ENCODE measurements around the gene AMOTL2.

Gene AMOTL2

GRCh38 chr3:134366221-134366927 lies 7.9 kb downstream of the AMOTL2 start:
- no peak for DNase-seq

- no peak for DNase-seq
Observed at GRCh38 chr3:134365766-134366065, 8.5 kb downstream of the AMOTL2 start.

DNA sequence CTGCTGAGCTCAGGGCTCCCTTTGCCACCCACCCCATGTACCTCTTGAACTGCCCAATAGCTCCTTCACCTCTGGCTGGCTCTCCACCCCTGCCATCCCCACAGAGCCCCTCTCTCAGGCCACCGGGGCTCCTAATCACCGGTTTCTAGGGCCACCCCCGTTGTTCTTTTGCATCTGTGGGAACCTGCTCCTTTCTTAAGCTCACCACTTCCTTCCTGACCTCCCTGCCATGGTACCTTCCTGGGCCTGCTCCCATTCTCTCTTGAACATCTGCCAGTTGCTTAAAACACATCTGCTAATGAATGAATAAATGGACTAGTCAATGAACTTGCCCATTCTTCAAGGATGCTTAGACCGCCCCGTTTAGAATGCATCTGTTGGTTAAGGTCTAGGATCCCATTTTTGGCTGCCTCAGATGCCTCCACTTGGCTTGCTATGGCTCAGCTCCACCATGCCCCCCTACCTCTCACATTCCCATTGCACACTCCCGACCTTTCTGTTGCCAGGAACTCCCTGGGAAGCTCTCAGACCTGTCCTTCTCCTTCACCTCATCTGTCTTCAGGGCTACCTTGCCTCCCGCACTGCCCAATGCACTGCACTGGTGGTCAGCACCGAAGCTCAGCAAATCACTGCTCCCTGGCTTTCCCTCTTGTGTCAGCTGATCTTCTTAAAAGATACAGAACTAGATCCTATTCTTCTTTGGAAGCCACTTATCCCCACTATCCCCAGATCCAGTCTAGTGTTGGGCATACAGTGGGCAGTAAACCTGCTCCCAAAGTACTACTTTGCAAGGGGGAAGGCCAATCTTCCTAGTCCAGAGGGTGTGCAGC lies 9.1 kb downstream of the AMOTL2 start:
- no peak for DNase-seq

- DNase-seq, result peak; percentile 100
Observed at GRCh38 chr3:134364061-134364935, 9.9 kb downstream of the AMOTL2 start.

DNA sequence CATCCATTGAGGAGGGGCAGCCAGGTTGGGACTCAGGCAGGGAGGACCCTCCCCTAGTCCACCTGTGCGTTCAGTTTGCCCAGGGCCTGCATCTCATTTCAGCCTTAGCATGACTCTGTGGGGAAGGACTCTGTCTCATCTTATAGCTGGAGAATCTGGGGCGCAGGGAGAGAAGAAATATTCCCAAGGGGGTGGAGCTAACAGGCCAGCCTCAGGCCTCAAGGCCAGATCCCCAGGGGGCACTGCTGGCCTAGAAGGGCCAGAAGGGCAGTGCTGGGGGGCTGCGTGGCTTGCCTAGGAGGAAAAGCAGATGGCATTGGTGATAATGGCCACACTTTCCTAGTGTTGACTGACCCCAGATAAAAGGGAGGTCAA lies 10.9 kb downstream of the AMOTL2 start:
- DNase-seq, result peak; percentile 38

- DNase-seq, result no peak
Observed at GRCh38 chr3:134362670-134363380, 11.4 kb downstream of the AMOTL2 start.

GRCh38 chr3:134362221-134362620 lies 12.0 kb downstream of the AMOTL2 start:
- DNase-seq, result no peak

GRCh38 chr3:134361162-134361835 lies 12.9 kb downstream of the AMOTL2 start:
- no peak for DNase-seq

DNA sequence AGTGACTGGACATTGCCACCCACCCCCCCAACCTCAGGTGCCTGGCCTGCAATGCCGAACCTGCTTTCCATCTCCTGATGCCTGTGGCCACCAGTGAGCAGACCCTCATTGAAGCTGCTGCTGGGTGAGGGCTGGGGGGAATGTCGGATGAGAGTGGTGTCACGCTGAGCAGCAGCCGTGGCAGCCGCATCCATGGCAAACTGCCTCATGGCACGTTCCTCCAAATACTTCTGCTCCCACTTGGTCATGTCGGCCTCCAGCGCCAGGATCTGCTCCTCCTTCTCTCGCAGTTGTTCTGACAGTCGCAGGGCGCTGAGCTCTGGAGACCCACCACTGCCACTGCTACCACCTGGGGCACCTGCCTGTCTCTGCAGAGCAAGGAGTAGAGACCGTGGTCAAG lies 14.2 kb downstream of the AMOTL2 start:
- DNase-seq, result no peak

GRCh38 chr3:134359121-134360010 lies 14.9 kb downstream of the AMOTL2 start:
- DNase-seq, result no peak

DNA sequence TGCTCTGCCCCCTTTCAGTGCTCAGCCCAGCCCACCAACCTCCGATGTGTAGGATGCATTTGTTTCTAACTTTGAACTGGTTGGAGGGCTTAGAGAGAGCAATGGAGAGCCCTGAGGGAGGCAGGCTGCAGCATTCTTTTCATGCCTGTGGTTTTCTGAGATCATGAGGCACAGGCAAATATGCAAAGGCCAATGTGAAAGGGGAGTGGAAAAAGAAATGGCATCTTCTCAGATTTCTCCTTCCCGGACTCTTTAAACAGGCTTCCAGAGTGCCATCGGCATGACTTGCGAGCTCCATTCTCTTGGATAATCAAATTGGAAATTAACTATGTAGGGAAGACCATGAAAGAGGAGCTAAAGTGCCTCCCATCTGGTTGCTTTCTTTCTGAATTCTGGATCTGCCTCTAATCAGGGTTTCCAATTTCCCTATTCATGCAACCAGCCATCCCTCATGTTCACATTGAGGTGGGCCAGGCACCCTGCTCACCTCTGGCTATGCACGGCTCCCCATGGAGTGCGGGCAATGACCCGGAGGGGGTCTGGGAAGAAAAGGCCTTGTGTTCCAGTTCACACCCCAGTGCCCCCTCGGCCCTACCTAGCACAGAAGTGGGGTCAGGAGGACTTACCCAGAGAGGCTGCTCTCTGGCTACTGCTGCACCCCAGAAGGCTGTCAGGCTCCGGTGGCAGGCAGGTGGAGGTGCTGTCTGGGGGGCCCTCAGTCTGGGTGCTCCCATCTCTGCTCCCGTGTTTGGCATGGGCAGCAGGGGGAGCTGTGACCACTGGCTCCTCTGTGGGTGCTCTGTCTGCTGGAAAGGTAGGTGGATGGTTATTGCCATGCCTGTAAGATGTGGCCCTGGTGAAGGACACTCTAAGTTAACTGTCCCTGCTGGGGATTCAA lies 16.1 kb downstream of the AMOTL2 start:
- peak; percentile 99 for DNase-seq

DNA sequence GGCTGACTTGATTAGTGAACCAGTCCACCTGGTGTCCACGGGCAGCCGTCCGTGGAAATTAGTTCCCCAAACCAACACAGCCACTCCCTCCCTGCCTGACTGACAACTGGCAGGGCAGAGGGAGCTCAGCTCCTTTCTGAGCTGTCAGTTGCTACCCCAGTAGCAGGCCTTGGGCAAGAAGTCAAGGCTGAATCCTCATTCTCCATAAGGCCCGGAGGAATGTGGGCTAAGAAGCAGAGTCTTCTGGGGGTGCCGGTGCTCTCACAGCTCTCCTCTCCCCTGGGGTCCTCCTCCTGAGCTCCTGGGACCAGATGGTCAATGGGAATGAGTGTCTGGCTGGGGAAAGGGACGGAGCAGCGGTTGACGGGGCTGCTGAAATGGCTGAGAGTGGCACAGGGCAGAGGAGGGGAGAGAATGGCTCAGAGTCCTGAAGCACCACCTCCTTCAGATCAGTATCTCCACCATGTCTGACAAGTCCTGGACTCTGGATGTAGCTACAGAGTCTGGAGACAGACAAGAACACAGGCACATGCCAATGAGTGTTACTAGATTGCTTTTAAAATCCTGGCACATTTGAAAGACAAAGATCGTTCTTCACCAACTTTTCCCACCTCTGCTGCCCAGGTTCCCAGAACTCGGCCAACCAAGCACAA lies 16.9 kb downstream of the AMOTL2 start:
- DNase-seq, result no peak

DNA sequence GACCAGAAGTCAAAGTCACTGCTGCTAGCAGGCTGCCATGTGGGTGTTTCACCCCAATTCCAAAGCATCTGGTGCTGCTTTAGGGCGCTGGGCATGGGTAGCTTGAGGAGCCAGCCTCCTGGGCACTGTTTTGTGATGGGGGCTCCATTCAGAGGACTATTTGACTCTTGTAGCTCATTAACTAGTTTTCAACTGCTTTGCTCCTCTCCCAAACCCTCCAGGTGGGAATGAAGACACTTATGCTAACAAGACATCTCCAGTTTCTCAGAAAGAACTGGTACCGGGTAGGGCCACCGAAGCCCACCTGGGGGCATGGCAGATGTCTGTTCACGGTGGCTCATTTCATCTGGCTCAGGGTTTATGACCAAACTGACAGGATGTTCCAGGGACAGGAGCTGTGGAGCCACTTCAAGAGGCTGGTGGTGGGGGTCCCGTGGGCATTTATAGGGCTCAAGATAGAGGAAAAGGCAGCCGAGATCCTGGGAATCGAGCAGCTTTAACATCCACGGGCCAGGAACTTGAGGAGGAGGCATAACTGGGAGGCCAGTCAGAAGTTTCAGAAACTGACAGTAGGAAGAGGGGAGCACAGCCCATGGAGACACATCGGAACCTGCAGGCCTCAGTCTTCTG lies 17.7 kb downstream of the AMOTL2 start:
- no peak for DNase-seq

- no peak for DNase-seq
Observed at GRCh38 chr3:134355416-134355815, 18.8 kb downstream of the AMOTL2 start.

- DNase-seq, result peak; percentile 40
Observed at GRCh38 chr3:134354612-134355251, 19.5 kb downstream of the AMOTL2 start.

DNA sequence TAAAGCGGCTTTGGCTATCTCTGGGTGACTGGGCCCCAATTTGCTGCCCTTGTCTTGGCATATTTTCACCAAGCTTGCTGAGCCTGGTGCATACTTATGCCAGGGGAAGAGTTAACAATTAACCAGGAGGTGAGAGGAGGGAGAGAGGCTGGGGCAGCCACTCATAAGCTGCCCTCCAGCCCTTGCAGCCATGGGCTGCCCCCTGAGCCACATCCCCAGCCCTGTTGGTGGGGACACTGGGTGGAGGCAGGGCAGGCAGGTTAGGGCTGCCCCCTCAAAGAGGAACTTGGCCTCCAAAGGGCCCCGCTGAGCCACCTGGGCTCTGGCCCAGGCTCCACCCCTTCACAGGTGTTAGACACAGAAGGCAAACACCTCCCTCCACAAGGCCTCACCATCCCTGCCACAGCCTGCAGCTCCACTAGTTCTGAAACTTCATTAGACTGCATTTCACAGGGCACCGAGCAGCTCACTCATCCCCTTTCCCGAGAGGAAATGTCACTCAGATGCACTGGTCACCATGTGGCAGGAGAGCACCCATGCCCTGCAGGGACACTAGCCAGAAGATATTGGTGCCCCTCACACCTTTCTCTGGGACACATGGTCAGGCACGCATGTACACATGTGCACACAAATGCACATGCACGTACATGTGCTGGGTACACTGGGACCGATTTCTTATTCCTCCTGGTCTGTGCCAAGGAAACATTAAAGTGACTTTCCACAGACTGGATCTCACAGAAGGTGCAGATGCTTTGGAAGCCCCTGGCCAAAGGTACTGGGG lies 20.2 kb downstream of the AMOTL2 start:
- DNase-seq, result no peak

DNA sequence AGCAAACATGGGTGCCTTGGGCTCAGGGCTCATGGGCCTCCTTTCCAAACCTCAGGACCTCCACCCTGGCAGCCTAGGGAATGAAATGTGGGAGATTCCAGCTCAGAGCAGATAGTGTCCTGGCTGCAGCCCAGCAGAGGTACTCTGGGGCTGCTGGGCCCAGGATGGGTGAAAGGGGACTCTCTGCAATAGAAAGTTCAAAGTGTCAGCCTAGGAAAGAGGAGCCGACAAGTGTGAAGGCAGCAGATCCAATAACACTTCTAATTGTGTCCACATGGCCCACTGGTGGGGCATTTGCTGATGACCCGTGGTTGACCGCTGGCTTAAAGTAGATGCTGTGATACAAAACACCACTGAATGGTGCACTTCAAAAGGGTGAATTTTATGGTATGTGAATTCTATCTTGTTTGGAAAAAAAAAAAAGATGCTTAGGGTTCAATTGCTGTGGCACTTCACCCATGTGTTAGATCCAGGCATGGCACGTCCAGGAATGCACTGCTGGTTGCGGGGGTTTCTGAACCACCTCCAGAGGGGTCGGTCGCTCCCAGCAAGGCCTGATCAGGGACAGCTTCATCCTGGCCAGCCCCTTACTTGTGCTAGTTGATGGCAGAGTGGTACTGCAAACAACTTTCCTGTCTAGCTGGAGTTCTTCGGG lies 20.9 kb downstream of the AMOTL2 start:
- DNase-seq, result peak; percentile 47

All from fibroblast of skin of scalp (primary cell).